ENCODE data around the gene MCRIP1. TPM values are rescaled to one million over a fixed set of nuclear protein-coding genes. Genes with fewer than 3 reads are reported as not detected.

Gene MCRIP1
- total and polyA plus RNA-seq, 2 of the 13 experiments (the other 11 are each of a cell fraction or from before 2014, with no cell fraction given): 79.7 to 84.9 TPM

- 18% methylated on average over 36 of the region's 110 CpGs for WGBS (ENCODE audit: low lambda C conversion rate)
- Histone ChIP-seq H3K4me1 (ENCODE audit: insufficient read depth, low read length) (peaks cover 38% of the 10 kb centered on the region), H3K9me3 (ENCODE audit: low read length) (no peaks in the 10 kb centered on the region), H3K9ac (ENCODE audit: insufficient read depth, low read depth, low read length) (no peak within 1 kb of the TSS), H3K79me2 (ENCODE audit: insufficient read depth, low read length) (no peaks in the 10 kb centered on the region), H2AFZ (ENCODE audit: low read length) (no peak within 1 kb of the TSS), H3K4me3 (replicated peaks in 1 of 3; ENCODE audit: insufficient read depth in 1 of 3, low read depth in 2 of 3, low read length in 3 of 3) (peak within 1 kb of the TSS; percentile 16 to 71 (median 43); a peak in 5 of 6 replicates), H3K27ac (ENCODE audit: extremely low read length, insufficient read depth, low read length) (no peak within 1 kb of the TSS), H3K36me3 (replicated peaks in 1 of 2; ENCODE audit: control insufficient read depth in 1 of 2, insufficient read depth in 2 of 2, low read length in 2 of 2) (no peaks in the 10 kb centered on the region), H4K20me1 (ENCODE audit: insufficient read depth, low read length) (no peaks in the 10 kb centered on the region), H3K27me3 (ENCODE audit: control insufficient read depth in 1 of 2, insufficient read depth in 2 of 2, low read length in 2 of 2) (peaks cover 22 to 85% of the 10 kb centered on the region in 2 experiments), H3K4me2 (ENCODE audit: low read depth, low read length) (peak within 1 kb of the TSS; percentile 73)
- TF ChIP-seq EZH2 (conservative IDR thresholded peaks at IDR 0.05; ENCODE audit: low read depth, low read length) (0 out of 2 replicates have a peak, but pooled peaks have one; percentile 16), ZNF777 (CRISPR knock-in tag; IDR thresholded peaks at IDR 0.05) (peak; percentile 3; the same call in 1 of the 2 replicates), ZNF530 (CRISPR knock-in tag; IDR thresholded peaks at IDR 0.05; ENCODE audit: low read depth) (no peak)
- no peak for ATAC-seq
- ChIA-PET CTCF (ENCODE audit: low intra/inter-chr PET ratio, low total read pairs) (no interaction called here), POLR2A (no interaction called here)
- intact Hi-C loops (cut with micrococcal nuclease; ENCODE audit: unreplicated experiment) (no loop called here), in situ Hi-C loops (cut with HindIII; ENCODE audit: extremely low pct_ligation_motif_present, low pct_unique_long_range_greater_than_20kb) (no loop called here)
- no TSS peak for BruUV-seq (replicated peaks)
- FAIRE-seq: no peak
- DNase-seq (ENCODE audit: low spot score): no peak
Measured at GRCh38 chr17:81803728-81804558, 29.1 kb downstream of the MCRIP1 start, which contains the start of gene GCGR. Gene GCGR, plus strand, starts transcription at chr17:81804150. Its CDS starts 4,869 bp downstream, at chr17:81809019.

- no peaks in the 10 kb centered on the region for H3K79me2 ChIP-seq (ENCODE audit: insufficient read depth, low read length)
- no peak for ATAC-seq
- H2AFZ ChIP-seq (ENCODE audit: low read length): no peak overlapping the region
- ChIA-PET CTCF (ENCODE audit: low intra/inter-chr PET ratio, low total read pairs) (no interaction called here), POLR2A (interaction anchor here (1.4 kb wide), 1 partner anchor 12 kb away, joined by 4 read pairs; no protein-coding TSS in a partner anchor)
- peaks cover 22 to 82% of the 10 kb centered on the region in 2 experiments for H3K27me3 ChIP-seq (ENCODE audit: control insufficient read depth in 1 of 2, insufficient read depth in 2 of 2, low read length in 2 of 2)
- no peak overlapping the region for H3K27ac ChIP-seq (ENCODE audit: extremely low read length, insufficient read depth, low read length)
- in situ Hi-C loops (cut with HindIII; ENCODE audit: extremely low pct_ligation_motif_present, low pct_unique_long_range_greater_than_20kb) (no loop called here), intact Hi-C loops (cut with micrococcal nuclease; ENCODE audit: unreplicated experiment) (no loop called here)
- H3K4me3 ChIP-seq (replicated peaks in 1 of 3; ENCODE audit: insufficient read depth in 1 of 3, low read depth in 2 of 3, low read length in 3 of 3): no peak overlapping the region
- no peak overlapping the region for H3K4me2 ChIP-seq (ENCODE audit: low read depth, low read length)
- H3K36me3 ChIP-seq (replicated peaks in 1 of 2; ENCODE audit: control insufficient read depth in 1 of 2, insufficient read depth in 2 of 2, low read length in 2 of 2): no peaks in the 10 kb centered on the region
- TF ChIP-seq MXD3 (CRISPR knock-in tag; IDR thresholded peaks at IDR 0.05): no peak
- TF ChIP-seq IRF1 (CRISPR knock-in tag; IDR thresholded peaks at IDR 0.05; ENCODE audit: low read depth): peak; percentile 38; the same call in 1 of the 2 replicates
- no peak for TF ChIP-seq JARID2 (CRISPR knock-in tag; IDR thresholded peaks at IDR 0.05; ENCODE audit: insufficient replicate concordance)
- TF ChIP-seq ZNF652 (CRISPR knock-in tag; IDR thresholded peaks at IDR 0.05; ENCODE audit: borderline replicate concordance, low read depth): 0 out of 2 replicates have a peak, but pooled peaks have one; percentile 34
- no peaks in the 10 kb centered on the region for H3K9me3 ChIP-seq (ENCODE audit: low read length)
- no peak for FAIRE-seq
- WGBS (ENCODE audit: low lambda C conversion rate): 44% methylated on average over 26 of the region's 26 CpGs
- no peaks in the 10 kb centered on the region for H4K20me1 ChIP-seq (ENCODE audit: insufficient read depth, low read length)
- no TSS peak for BruUV-seq (replicated peaks)
- H3K9ac ChIP-seq (ENCODE audit: insufficient read depth, low read depth, low read length): no peak overlapping the region
- peaks cover 38% of the 10 kb centered on the region for H3K4me1 ChIP-seq (ENCODE audit: insufficient read depth, low read length)
- DNase-seq (ENCODE audit: low spot score): no peak
Measured at GRCh38 chr17:81802856-81803643, 30.0 kb downstream of the MCRIP1 start.
